K562 (cell line): Measurements from ENCODE around the gene ADGRD1. TPM values are rescaled to one million over a fixed set of nuclear protein-coding genes. Genes with fewer than 3 reads are reported as not detected.
A peak's percentile ranks its signal among the peaks of the same experiment; 100 is the strongest.

Source experiments
- ATAC-seq: fragments of 200-7000 bp; cut with Tn5 transposase; 3 replicates; pipeline ENCODE4 v1.9.1; 2020; ENCODE audit warnings: moderate library complexity
- BruUV-seq: library from RNA; stranded (reverse); fragments of 400-500 nt; replicated peaks from 2 replicates; lab custom pipeline; 2021; lab: Mats Ljungman, UMichigan
- CTCF ChIA-PET: fragments of 300-600 bp; formaldehyde crosslinking; extraction: SDS; loops from one replicate; lab custom pipeline; 2021; ENCODE audit warnings: low intra/inter-chr PET ratio; lab: Yijun Ruan, JAX
- POLR2A ChIA-PET: fragments of 300-600, 350-650 bp; sonication (Branson Sonifier 250); formaldehyde crosslinking; extraction: SDS; loops from one replicate; lab custom pipeline; 2021; ENCODE audit warnings: antibody characterized with exemption, inconsistent platforms; lab: Yijun Ruan, JAX
- DNase-seq, 4 experiments: peaks; one replicate each; pipeline versions ENCODE4 v3.0.0 to v3.0.0-alpha.2; 2011 to 2018; ENCODE audit warnings: low spot score in 3 of 4, mixed read lengths in 3 of 4; ENCODE audit errors: extremely low read depth in 1 of 4
- FAIRE-seq: peaks from 2 replicates; lab custom pipeline; 2011; peaks lifted over from hg19 to GRCh38; lab: Jason Lieb, UNC
- H2AFZ ChIP-seq: 2 replicates; pipeline ENCODE4 v1.6.0; 2011; ENCODE audit warnings: low read depth, low read length, control low read depth, inconsistent platforms
- H3K27ac ChIP-seq: fragments of 200-600 bp; 3 replicates; pipeline ENCODE4 v1.8.0; 2011; ENCODE audit warnings: low read depth, mild to moderate bottlenecking, control low read depth, inconsistent platforms, low read length, moderate library complexity, mixed read lengths; ENCODE audit errors: extremely low read depth
- H3K27me3 ChIP-seq, 2 experiments: fragments of 300-600 bp in 1 of 2; 2 replicates in 1 of 2; 3 replicates in 1 of 2; pipeline versions ENCODE4 v1.6.0 to v1.8.0; 2011; ENCODE audit warnings: inconsistent platforms in 2 of 2, low read length in 2 of 2, mild to moderate bottlenecking in 1 of 2, mixed read lengths in 1 of 2, moderate library complexity in 1 of 2; ENCODE audit not compliant: control insufficient read depth in 2 of 2, insufficient read depth in 2 of 2
- H3K36me3 ChIP-seq: fragments of 300-600 bp; 3 replicates; pipeline ENCODE4 v1.8.0; 2011; ENCODE audit warnings: mild to moderate bottlenecking, low read length, inconsistent platforms; ENCODE audit not compliant: control insufficient read depth, insufficient read depth
- H3K4me1 ChIP-seq, 2 experiments: fragments of 200-600 bp in 1 of 2; replicated peaks in 1 of 2; 2 replicates in 1 of 2; 3 replicates in 1 of 2; pipeline versions ENCODE4 v1.5.1 to v1.8.0; 2011; ENCODE audit warnings: inconsistent platforms in 2 of 2, low read length in 2 of 2, mild to moderate bottlenecking in 1 of 2, mixed read lengths in 1 of 2, moderate library complexity in 1 of 2; ENCODE audit not compliant: control insufficient read depth in 2 of 2, insufficient read depth in 2 of 2
- H3K4me2 ChIP-seq: 2 replicates; pipeline ENCODE4 v1.6.1; 2011; ENCODE audit warnings: low read length, control low read depth, inconsistent platforms, mixed read lengths; ENCODE audit not compliant: insufficient read depth
- H3K4me3 ChIP-seq: fragments of 200-600 bp; sonication (generic), shearing (Covaris generic); 2 replicates; pipeline ENCODE4 v1.5.1; 2016; ENCODE audit warnings: control low read depth, inconsistent platforms
- H3K79me2 ChIP-seq: fragments of 200-600 bp; 3 replicates; pipeline ENCODE4 v1.8.0; 2011; ENCODE audit warnings: low read length, inconsistent platforms; ENCODE audit not compliant: control insufficient read depth, insufficient read depth
- H3K9ac ChIP-seq, 2 experiments: 2 replicates each; pipeline versions ENCODE4 v1.6.0 to v1.6.1; 2011; ENCODE audit warnings: low read depth in 2 of 2, low read length in 2 of 2, control low read depth in 1 of 2, inconsistent platforms in 1 of 2, mild to moderate bottlenecking in 1 of 2, mixed read lengths in 1 of 2; ENCODE audit not compliant: insufficient read depth in 1 of 2
- H3K9me1 ChIP-seq: one replicate; pipeline ENCODE4 v1.6.0; 2011; ENCODE audit warnings: inconsistent platforms, mild to moderate bottlenecking, low read length, moderate library complexity; ENCODE audit not compliant: control insufficient read depth, insufficient read depth
- H3K9me3 ChIP-seq: replicated peaks from 2 replicates; pipeline ENCODE4 v1.5.1; 2011; ENCODE audit warnings: low read depth, low read length, inconsistent platforms; ENCODE audit not compliant: control insufficient read depth, insufficient read depth
- H4K20me1 ChIP-seq: replicated peaks from 2 replicates; pipeline ENCODE4 v1.6.1; 2011; ENCODE audit warnings: low read length, inconsistent platforms, mixed read lengths; ENCODE audit not compliant: control insufficient read depth, insufficient read depth
- HDAC2 ChIP-seq: fragments of 450-650 bp; IDR thresholded peaks from 2 replicates; pipeline ENCODE4 v1.6.1; 2016; ENCODE audit warnings: mild to moderate bottlenecking
- IFI16 ChIP-seq: fragments of 250-450 bp; sonication (Bioruptor Pico); IDR thresholded peaks from 2 replicates; pipeline ENCODE4 v2.1.2; 2022; ENCODE audit warnings: mild to moderate bottlenecking, inconsistent platforms
- MAZ ChIP-seq, 2 experiments: fragments of 450-650 bp in 1 of 2; sonication (generic) in 1 of 2; formaldehyde crosslinking; IDR thresholded peaks in 1 of 2; conservative IDR thresholded peaks in 1 of 2; 2 replicates each; pipeline versions ENCODE4 v1.4.0 to v1.5.0; 2020; ENCODE audit warnings: mild to moderate bottlenecking in 1 of 2, missing genetic modification reagents in 1 of 2
- PTBP1 ChIP-seq: fragments of 200-400 bp; formaldehyde crosslinking; IDR thresholded peaks from 2 replicates; pipeline ENCODE4 v1.6.1; 2017; ENCODE audit warnings: low read depth, low read length
- RBBP5 ChIP-seq: fragments of 200-600 bp; sonication (generic); IDR thresholded peaks from 2 replicates; pipeline ENCODE4 v1.6.1; 2012; ENCODE audit warnings: borderline replicate concordance, mild to moderate bottlenecking, low read length, control low read depth, inconsistent platforms; ENCODE audit not compliant: insufficient read depth, poor library complexity, severe bottlenecking
- RUNX1 ChIP-seq: sonication (generic); IDR thresholded peaks from 2 replicates; pipeline ENCODE4 v1.6.1; 2016; ENCODE audit warnings: antibody characterized with exemption, low read depth
- SMC3 ChIP-seq: conservative IDR thresholded peaks from 2 replicates; pipeline ENCODE4 v1.6.1; 2011; ENCODE audit warnings: low read depth, low read length, improper control_type of control experiment; ENCODE audit not compliant: insufficient read depth
- ZNF24 ChIP-seq: fragments of 450-650 bp; IDR thresholded peaks from 2 replicates; pipeline ENCODE4 v1.6.1; 2016
- WGBS: fragments of 100-300 bp; shearing (Covaris generic); methylation state at CpG from one replicate; pipeline ENCODE4 v1.1.6; 2016; ENCODE audit warnings: low coverage, mixed read lengths; ENCODE audit not compliant: insufficient coverage; ENCODE audit errors: missing lambda C conversion rate; 5-methylcytosine and 5-hydroxymethylcytosine counted together
- in situ Hi-C: fragments of 300-500 bp; cut with MboI; formaldehyde crosslinking; loops from 4 replicates; pipeline ENCODE4 v1.15.0; 2018; ENCODE audit warnings: inconsistent platforms, mixed read lengths
- intact Hi-C: fragments of 100-400 bp; cut with micrococcal nuclease; formaldehyde crosslinking; loops from 2 replicates; pipeline ENCODE4 v1.14.2; 2022
- polyA plus RNA-seq, 8 experiments: library from polyadenylated mRNA; depleted of rRNA in 4 of 8; stranded (reverse) in 5 of 8; unstranded in 3 of 8; fragments of >200 nt; fragmentation: Nextera tagmentation in 2 of 8; fragmentation: Illumina TruSeq in 1 of 8; extraction: Ambion mirVana in 2 of 8; extraction: Trizol in 1 of 8; gene quantifications; 2 replicates each; pipeline versions ENCODE4 v1.2.1 to v1.2.3, GENCODE V29; 2011 to 2014; ENCODE audit warnings: inconsistent platforms in 1 of 8, missing spikeins in 1 of 8
- total RNA-seq, 7 experiments: library from RNA; depleted of rRNA in 6 of 7; stranded (reverse); fragments of >200 nt in 6 of 7; fragmentation: Illumina TruSeq in 2 of 7; extraction: Trizol in 2 of 7; gene quantifications; 2 replicates each; pipeline versions ENCODE4 v1.2.1 to v1.2.3, GENCODE V29; 2011 to 2021; ENCODE audit warnings: low replicate concordance in 1 of 7

The ADGRD1 gene
- total and polyA plus RNA-seq, 9 of the 15 experiments (the other 6 are each of a cell fraction or from before 2014, with no cell fraction given): 1.7 to 11.7 (median 3.3) TPM

- ATAC-seq (no peak), DNase-seq (no peak), FAIRE-seq (no peak)
- Histone ChIP-seq H3K4me2 (no peak overlapping the region), H4K20me1 (peaks cover 17% of the 10 kb centered on the region), H3K36me3 (no peaks in the 10 kb centered on the region), H3K4me3 (no peak overlapping the region), H2AFZ (no peak overlapping the region), H3K27ac (no peak overlapping the region), H3K79me2 (no peaks in the 10 kb centered on the region), H3K27me3 (peaks cover 17 to 68% of the 10 kb centered on the region in 2 experiments; a peak in 3 of 5 replicates), H3K9ac (peak overlapping the region in 1 of 2 experiments; percentile 52; a peak in 1 of 4 replicates), H3K9me1 (no peaks in the 10 kb centered on the region), H3K4me1 (peaks cover 0 to 13% of the 10 kb centered on the region in 2 experiments; a peak in 2 of 5 replicates), H3K9me3 (no peaks in the 10 kb centered on the region)
- in situ Hi-C loops: no loop called here
- intact Hi-C loops: no loop called here
- TF ChIP-seq IFI16 (CRISPR knock-in tag) (no peak), SMC3 (no peak)
- 19% methylated on average over 14 of the region's 16 CpGs for WGBS
- CTCF ChIA-PET: no interaction called here
- BruUV-seq: no TSS peak
- POLR2A ChIA-PET: no interaction called here
Observed at GRCh38 chr12:131033486-131033885, 79.8 kb downstream of the ADGRD1 start.

DNA sequence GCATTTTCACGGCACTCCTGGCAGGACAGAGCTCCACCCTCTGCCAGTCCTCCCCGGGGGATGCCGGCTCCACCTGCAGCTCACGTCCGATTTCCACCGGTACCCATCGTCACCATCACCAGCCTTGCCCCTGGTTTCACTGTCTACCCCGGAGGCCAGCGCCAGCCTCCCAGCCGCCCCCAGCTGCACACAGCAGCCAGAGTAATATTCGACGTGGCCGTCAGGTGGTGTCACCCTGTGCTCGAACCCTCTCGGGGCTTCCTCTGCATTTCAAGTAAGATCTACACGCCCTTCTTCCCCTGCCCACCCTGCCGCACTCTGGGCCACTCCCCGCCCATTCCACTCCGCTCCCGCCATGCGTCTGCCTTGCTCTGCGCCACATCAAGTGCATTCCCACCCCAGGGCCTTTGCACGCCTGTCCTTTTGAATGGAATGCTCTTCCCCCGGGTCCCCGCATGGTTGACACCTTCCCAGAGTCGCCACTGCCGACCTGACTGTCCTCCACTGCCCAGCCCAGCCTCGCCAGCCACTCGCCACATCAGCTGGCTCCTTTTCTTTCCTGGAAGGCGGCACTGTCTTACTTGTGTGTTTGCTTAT is 80.3 kb downstream of the ADGRD1 start:
- Histone ChIP-seq H3K27ac (no peak overlapping the region), H3K4me2 (no peak overlapping the region), H3K27me3 (peaks cover 21 to 68% of the 10 kb centered on the region in 2 experiments; a peak in 3 of 5 replicates), H3K9me1 (no peaks in the 10 kb centered on the region), H3K4me1 (peaks cover 0 to 15% of the 10 kb centered on the region in 2 experiments; a peak in 2 of 5 replicates), H4K20me1 (peaks cover 13% of the 10 kb centered on the region), H3K4me3 (no peak overlapping the region), H3K9ac (peak overlapping the region in 1 of 2 experiments; percentile 52; a peak in 1 of 4 replicates), H2AFZ (no peak overlapping the region), H3K36me3 (no peaks in the 10 kb centered on the region), H3K79me2 (no peaks in the 10 kb centered on the region), H3K9me3 (no peaks in the 10 kb centered on the region)
- ChIA-PET CTCF (no interaction called here), POLR2A (no interaction called here)
- FAIRE-seq (no peak), ATAC-seq (no peak), DNase-seq (no peak)
- in situ Hi-C loops: no loop called here
- intact Hi-C loops: no loop called here
- WGBS: 42% methylated on average over 27 of the region's 30 CpGs
- no TSS peak for BruUV-seq
- no peak for TF ChIP-seq HDAC2
- TF ChIP-seq RUNX1: no peak
- no peak for TF ChIP-seq MAZ (CRISPR knock-in tag; conservative IDR thresholded peaks at IDR 0.05 in 1 of 2, IDR thresholded peaks at IDR 0.05 in 1 of 2)
- no peak for TF ChIP-seq PTBP1
- TF ChIP-seq RBBP5: no peak
- TF ChIP-seq ZNF24: no peak
